Hypothalamus (tissue), 51 donors: ENCODE measurements around the gene CBX6.
"Not testable (repeated sequence)": the region's sequence is repeated elsewhere in the genome, so short reads cannot be mapped to it uniquely, and the experiment has no call there.

ENCODE experiments used
- DNase-seq, 51 donors: peaks; one replicate each; lab custom pipeline; 2025; lab: John Stamatoyannopoulos, UW

Gene CBX6

GRCh38 chr22:38862375-38863329 is 9.4 kb downstream of the CBX6 start:
- DNase-seq = peak in 27 of 51 donors; percentile 17 to 71 (median 38)

GRCh38 chr22:38861927-38862326 is 10.1 kb downstream of the CBX6 start:
- DNase-seq = no peak

- no peak for DNase-seq
Measured at GRCh38 chr22:38861170-38861876, 10.7 kb downstream of the CBX6 start.

GRCh38 chr22:38860283-38861169 is 11.5 kb downstream of the CBX6 start:
- DNase-seq = no peak

GRCh38 chr22:38859581-38860282 is 12.3 kb downstream of the CBX6 start:
- DNase-seq = no peak

GRCh38 chr22:38858492-38858891 is 13.5 kb downstream of the CBX6 start:
- no peak for DNase-seq

GRCh38 chr22:38854476-38854875 is 17.5 kb downstream of the CBX6 start:
- DNase-seq = not testable (repeated sequence)

- DNase-seq = not testable (repeated sequence)
Measured at GRCh38 chr22:38853883-38854282, 18.1 kb downstream of the CBX6 start.

GRCh38 chr22:38853196-38853651 is 18.8 kb downstream of the CBX6 start:
- DNase-seq = no peak

GRCh38 chr22:38852522-38852921 is 19.5 kb downstream of the CBX6 start:
- no peak for DNase-seq

- no peak for DNase-seq
Measured at GRCh38 chr22:38850941-38851849, 20.8 kb downstream of the CBX6 start.

- no peak for DNase-seq
Measured at GRCh38 chr22:38850399-38850798, 21.6 kb downstream of the CBX6 start.

- DNase-seq = no peak
Measured at GRCh38 chr22:38849811-38850210, 22.2 kb downstream of the CBX6 start.

- no peak for DNase-seq
Measured at GRCh38 chr22:38846412-38846811, 25.6 kb downstream of the CBX6 start.

GRCh38 chr22:38845004-38845740 is 26.8 kb downstream of the CBX6 start:
- no peak for DNase-seq

- no peak for DNase-seq
Measured at GRCh38 chr22:38844315-38845003, 27.6 kb downstream of the CBX6 start.

- peak in 39 of 51 donors; percentile 8 to 83 (median 62) for DNase-seq
Measured at GRCh38 chr22:38843657-38844314, 28.2 kb downstream of the CBX6 start, which contains the start of gene NPTXR. Gene NPTXR (minus strand): TSS chr22:38844028.
